GM18526 (cell line): ENCODE results near the gene ERO1B.

Source experiments
- POLR2A ChIP-seq: IDR thresholded peaks from 3 replicates; pipeline ENCODE4 v1.6.1; 2011; ENCODE audit not compliant: insufficient read length; ENCODE audit errors: extremely low read depth

ERO1B gene

GRCh38 chr1:236280438-236281197 lies 1.1 kb downstream of the ERO1B start:
- no peak for TF ChIP-seq POLR2A

- TF ChIP-seq POLR2A: no peak
Measured at GRCh38 chr1:236275586-236275985, 6.2 kb downstream of the ERO1B start.

- TF ChIP-seq POLR2A: no peak
Measured at GRCh38 chr1:236275061-236275460, 6.7 kb downstream of the ERO1B start.

- no peak for TF ChIP-seq POLR2A
Measured at GRCh38 chr1:236273358-236273757, 8.4 kb downstream of the ERO1B start.

DNA sequence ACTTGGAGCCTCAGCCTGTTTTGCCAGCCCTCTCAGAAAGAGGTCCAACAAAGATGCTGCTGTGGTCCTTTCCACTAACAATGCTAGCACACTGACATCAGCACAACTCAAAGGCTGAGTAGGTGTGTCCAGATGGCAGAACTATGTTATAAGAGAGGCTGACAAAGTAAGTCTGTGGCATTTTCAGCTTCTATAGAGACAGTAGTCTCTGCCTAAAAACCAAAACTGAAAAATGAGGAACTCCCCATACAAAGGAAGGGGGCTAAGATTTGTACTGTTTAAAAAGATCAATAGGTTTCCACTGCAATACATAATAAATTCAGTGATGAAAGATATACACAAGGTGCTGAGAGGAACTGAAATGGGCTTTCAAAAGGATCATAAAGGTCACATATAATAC lies 12.3 kb downstream of the ERO1B start:
- TF ChIP-seq POLR2A: no peak

- no peak for TF ChIP-seq POLR2A
Measured at GRCh38 chr1:236261898-236262297, 19.9 kb downstream of the ERO1B start.

DNA sequence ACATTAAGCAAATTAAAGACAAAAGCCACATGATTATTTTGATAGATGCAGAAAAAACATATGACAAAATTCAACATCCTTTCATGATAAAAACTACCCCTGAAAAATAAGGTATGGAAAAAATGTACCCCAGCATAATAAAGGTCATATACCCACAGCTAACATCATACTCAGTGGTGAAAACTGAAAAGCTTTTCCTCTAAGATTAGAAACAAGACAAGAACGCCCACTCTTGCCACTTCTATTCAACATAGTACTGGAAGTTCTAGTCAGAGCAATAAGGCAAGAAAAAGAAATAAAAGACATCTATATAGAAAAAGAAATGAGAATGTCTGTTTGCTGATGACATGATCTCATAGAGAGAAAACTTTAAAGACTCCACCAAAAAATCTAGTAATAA lies 20.7 kb downstream of the ERO1B start:
- TF ChIP-seq POLR2A: no peak

DNA sequence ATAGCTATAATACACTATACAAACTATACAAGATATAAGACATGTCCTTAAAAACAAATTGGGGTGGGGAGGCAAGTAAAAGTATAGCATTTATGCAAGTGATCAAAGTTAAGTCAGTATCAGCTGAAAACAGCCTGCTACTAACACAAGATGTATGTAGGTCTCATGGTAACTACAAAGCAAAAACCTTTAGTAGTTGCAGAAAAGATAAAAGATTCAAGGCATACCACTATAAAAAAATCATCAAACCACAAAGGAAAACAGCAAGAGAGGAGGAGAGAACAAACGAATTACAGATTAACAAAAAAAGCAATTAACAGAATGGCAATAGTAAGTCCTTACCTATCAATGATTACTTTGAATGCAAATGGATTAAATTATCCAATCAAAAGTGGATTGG lies 22.7 kb downstream of the ERO1B start:
- no peak for TF ChIP-seq POLR2A

GRCh38 chr1:236258114-236258622 lies 23.6 kb downstream of the ERO1B start:
- TF ChIP-seq POLR2A: no peak

GRCh38 chr1:236257216-236257615 lies 24.5 kb downstream of the ERO1B start:
- TF ChIP-seq POLR2A: no peak

GRCh38 chr1:236253918-236254637 lies 27.7 kb downstream of the ERO1B start:
- no peak for TF ChIP-seq POLR2A

GRCh38 chr1:236253119-236253518 lies 28.6 kb downstream of the ERO1B start:
- TF ChIP-seq POLR2A: no peak

GRCh38 chr1:236251587-236251986 lies 30.2 kb downstream of the ERO1B start:
- TF ChIP-seq POLR2A: no peak

- TF ChIP-seq POLR2A: no peak
Measured at GRCh38 chr1:236247286-236247685, 34.5 kb downstream of the ERO1B start.

DNA sequence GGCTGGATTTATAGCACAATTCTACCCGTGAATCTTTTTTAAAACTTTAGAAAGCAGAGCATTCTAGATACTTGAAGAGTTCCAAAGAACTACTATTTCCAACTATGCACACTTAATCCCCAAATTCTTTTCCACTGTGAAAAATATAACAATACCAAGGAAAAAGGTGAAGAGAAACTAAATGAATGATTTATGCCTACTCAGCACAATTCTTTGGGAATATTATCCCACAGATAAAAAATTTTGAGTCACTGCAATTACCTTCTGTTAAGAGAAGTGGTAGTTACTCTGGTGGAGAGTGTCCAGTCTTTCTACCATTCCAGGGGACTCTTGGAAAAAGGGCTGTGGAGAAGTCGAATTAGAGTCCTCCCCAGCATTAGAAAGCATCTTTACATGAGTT lies 39.2 kb downstream of the ERO1B start:
- TF ChIP-seq POLR2A: no peak

- no peak for TF ChIP-seq POLR2A
Measured at GRCh38 chr1:236240675-236241074, 41.1 kb downstream of the ERO1B start.
